DMS 273 (cell line): ENCODE results near the gene RAB11FIP5.
"Not testable (repeated sequence)": the region's sequence is repeated elsewhere in the genome, so short reads cannot be mapped to it uniquely, and the experiment has no call there.

Source experiments
- DNase-seq: peaks from one replicate; lab custom pipeline; 2025; ENCODE audit not compliant: unreplicated experiment; lab: John Stamatoyannopoulos, UW

The RAB11FIP5 gene

DNA sequence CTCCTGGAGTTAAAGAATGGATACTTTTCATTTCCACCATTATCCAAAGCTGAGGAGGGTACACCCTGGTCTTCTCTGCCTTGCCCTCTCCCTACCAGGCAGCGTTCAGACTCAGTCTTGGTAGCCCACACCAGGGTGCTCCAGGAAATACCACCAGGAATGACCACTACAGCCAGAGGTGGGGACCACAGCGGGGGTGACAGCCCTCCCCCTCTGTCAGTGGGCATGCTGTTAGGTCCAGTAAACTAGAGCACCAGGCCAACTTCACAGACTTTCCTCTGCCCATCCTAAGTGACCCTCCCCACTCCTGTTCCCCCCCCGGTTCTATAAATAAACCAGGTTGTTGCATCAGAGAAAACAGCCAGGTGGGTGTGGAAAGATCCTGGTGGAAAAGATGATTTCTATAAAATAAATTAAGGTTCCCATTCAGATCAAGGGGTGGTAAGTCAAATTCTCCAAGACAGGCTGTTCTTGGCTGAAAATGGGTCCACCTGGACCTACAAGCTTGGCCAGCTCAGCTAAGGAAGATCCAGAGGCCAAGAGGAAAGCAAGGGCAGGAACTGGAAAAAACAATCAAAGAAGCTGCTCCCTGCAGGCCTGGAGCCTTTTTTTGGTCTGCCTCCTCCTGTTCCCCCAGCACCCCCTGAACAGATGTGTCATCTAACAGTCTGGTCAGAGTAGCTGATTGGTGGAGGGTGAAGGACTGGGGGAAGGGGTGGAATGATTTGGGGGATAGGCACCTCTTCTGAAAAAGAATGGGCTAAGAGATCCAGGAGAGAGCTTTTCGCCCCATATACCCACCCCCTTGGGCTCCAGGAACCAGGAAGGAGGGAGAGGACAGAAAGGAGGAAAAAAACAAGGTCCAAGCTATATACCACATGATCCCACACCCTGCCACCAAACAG, 2.3 kb downstream of the RAB11FIP5 start:
- DNase-seq: peak; percentile 69

DNA sequence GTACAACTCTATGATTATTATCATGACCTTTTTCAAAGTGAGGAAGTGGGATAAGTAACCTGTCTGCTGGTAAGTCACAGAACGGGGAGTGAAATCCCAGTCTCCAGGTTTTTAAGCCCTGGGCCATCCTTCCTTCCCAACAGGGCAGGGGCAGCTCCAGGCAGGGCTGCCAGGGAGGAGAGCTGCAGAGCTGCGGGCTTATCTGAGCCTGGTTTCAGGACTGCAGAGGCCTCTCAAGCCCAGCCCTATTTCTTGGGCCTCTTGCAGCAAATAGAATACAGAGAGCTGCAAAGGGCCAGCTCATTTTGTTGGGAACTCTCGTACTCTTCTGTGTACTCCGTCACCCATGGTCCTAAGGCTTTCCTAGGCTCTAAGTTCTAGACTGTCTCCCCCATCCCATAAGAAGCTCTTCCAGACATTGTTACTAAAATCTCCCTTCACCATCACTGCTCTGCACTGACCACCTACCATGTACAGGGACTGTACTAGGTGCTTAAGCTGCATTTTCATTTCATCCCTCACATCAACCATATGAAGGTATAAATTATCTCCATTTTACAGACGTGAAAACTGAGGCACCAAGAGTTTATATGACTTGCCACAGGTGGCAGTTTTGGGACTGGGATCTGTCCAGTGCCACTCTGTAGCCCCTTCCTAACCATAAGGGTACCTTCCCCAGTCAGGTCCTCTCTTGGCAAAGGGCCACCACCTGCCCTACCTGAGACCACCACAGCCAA, 3.1 kb downstream of the RAB11FIP5 start:
- DNase-seq: no peak

DNA sequence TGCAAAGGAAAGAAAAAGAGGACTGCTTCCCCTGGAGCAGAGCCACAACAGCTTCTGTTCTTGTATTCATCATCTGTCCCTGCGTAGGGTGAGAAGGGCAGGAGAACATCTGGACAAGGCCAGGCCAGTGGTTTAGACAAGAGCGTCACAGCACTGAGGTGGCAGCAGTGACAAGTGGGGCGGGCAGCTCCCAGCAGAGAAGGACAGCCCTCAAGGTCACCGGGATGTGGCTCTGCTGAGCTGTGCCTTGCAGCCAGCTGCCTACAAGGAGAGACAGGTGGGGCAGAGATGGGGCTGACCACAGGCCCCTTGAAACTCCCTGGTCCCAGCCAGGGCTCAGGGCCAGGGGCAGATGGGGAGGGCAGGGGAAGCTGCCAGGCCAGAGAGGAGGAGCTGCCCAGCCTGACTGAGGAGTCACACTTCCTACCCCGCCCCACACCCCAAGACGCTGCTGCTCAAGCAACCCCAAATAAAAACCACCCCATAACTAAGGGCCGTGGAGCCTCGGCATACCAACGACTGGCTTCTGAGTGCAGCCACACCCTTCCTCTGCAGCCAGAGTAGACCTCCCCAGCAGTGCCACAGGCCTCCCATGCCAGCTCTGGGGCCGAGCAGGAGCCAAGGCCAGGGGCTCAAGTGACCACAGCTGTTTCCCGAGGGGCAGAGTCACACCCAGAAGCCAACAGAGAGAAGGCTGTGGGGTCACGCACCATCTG, 5.4 kb downstream of the RAB11FIP5 start:
- DNase-seq: peak; percentile 44

DNA sequence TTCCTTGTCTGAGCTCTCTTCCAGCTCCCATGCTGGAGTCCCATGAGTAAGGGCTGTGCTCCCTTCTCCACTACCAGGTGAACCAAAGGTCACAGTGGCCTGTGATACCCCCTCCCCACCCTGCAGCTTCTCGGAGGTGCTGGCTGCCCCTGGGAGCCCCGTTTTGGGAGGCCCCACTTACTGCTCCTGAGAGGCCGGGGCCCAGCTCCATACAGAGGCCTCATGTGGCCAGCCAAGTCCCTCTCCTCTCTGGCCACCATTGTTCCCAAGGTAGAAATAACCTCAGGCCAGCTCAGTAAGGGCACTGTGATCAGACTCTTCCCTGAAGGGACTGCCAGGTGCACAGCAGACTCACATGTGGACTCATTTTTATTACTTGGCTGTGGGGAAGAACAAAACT, 6.0 kb downstream of the RAB11FIP5 start:
- no peak for DNase-seq

DNA sequence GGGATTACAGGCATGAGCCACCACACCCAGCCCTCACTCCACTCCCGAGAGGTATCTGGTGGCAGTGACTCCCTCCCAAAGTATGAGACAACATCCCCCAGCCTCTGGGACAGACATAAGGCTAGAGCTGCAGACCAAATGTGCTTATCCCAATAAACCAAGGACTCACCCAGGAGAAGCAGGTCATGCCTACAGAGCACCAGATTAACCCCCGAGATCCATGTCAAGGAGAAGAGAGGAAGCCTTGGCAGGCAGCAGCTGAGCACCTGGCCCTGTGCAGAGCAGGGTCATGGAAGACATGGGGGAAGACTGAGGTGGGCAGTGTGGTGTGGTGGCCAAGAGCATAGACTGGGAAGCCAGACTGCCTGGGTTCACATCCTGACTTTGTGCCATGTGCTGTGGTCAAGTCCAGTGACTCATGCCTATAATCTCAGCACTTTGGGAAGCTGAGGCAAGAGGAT, 7.2 kb downstream of the RAB11FIP5 start:
- no peak for DNase-seq

DNA sequence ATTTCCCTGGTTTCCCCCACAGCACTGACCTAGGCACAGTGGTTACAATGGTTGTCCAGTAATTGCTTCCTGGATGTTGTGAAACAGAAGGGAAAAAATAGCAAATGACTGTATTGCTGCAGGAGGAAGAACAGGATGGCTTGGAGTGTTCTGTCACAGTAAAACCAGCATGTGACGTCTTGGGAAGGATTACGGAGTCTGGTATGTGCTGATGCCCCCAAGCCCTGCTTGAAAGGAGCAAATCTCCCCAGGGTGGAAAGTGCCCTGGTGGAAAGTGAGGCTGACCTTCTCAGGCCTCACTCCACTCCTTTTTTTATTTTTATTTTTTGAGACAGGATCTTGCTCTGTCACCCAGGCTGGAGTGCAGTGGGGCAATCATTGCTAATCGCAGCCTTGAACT, 7.8 kb downstream of the RAB11FIP5 start:
- no peak for DNase-seq

DNA sequence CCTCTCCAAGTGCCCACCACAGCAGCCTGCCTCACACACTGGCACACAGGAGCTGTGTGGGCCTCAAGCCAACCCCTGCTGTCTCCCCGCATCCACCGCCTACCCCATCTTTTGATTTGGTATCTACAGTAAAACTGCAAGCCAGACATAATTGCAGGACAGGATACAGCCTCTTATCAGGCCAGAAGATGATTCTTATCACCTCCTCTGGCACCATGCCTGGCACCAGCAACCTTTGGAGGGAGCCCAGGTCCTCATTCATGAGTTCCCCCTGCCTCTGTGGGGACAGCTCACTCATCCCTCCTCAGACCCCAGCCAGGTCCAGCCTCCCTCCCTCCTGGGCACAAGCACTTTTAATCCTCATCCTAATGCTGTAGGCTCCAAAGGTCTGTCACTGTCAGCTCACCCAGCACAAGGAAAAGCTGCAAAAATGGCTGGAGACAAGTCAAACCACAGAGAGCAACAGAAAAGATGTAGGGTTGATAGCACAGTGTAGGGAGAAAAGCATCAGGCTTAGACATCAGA, 9.7 kb downstream of the RAB11FIP5 start:
- DNase-seq: peak; percentile 42

DNA sequence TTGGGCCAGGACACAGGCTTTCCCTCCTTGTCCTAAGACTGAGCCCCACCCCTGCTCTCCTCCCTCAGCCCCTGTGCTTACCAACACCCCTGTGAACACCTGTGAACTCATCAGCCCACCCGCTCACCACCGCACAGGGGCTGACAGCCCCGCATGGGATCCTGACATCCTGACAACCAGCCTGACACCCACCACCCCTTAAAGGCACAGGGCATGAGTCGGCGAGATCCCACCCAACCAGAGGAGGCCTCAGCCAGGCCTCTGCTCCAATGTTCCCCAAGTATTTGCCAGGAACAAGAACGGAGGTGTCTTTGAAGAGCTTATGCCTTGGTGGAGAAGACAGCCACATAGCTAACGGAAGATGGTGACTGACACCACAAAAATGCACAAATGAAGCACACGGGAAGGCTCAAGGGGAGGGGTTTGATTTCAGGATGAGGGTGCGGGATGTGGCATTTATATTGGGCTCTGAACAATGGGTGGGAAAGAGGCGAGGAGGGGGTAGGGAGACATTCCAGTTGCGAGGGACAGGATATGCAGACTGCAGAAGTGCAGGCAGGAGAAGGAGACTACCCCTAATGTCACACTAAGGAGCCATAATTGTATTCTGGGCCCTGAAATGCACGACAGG, 11.0 kb downstream of the RAB11FIP5 start:
- no peak for DNase-seq

DNA sequence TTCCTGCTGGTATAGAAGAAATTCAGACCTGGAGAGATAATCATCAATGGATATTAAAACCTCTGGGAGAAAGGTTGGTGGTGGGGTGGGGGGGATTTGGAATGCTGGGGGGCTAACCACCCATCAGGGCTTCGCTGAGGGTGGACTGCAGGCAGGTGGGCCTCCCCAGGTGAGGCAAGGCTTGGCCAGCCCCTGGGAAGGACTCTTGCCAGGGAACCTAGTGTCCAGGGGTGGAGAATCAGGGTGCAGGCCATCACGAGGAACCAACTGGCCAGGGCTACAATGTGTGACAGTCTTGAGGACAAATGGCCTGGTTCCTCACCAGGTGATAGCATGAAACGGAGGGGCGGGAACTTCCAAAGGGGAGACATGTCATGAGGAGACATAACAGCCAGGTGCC, 11.8 kb downstream of the RAB11FIP5 start:
- DNase-seq: no peak

DNA sequence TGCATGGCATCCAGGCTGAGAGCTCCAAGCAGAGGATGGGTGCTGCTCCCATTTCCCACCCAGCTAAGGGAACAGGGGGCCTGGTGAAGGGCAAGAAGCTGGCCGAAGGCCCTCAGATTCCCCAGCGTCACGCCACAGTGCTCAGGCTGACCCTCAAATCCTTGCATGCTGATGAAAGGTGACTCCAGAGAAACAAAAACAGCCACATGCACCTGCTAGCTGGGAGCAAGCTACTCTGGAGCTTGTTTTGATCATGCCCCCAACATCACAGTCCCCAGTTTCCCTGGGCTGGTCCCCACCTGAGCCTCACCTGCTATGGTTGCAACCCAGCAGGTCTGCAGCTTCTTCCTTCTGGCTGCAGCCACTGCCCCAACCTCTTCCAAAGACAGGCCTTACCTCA, 13.3 kb downstream of the RAB11FIP5 start:
- no peak for DNase-seq

DNA sequence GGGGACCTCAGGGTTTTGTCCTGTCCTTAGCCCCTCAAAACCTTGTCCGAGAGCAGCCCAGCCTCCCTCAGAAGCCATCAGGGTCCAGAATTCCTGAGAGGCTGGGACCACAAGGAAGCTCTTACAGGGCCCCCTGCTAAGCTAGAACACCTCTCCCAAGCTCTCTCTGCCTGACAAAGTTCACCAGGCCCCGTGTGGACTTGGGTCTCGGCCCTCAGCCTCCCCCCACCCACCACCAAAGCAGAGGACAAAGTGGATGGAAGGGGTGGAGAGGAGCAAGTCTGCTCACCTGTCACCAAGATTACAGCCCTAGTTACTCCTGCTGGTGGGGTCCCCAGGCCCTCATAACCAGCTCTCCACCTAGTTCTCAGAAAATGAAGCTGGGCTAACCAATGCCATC, 16.8 kb downstream of the RAB11FIP5 start:
- DNase-seq: no peak

DNA sequence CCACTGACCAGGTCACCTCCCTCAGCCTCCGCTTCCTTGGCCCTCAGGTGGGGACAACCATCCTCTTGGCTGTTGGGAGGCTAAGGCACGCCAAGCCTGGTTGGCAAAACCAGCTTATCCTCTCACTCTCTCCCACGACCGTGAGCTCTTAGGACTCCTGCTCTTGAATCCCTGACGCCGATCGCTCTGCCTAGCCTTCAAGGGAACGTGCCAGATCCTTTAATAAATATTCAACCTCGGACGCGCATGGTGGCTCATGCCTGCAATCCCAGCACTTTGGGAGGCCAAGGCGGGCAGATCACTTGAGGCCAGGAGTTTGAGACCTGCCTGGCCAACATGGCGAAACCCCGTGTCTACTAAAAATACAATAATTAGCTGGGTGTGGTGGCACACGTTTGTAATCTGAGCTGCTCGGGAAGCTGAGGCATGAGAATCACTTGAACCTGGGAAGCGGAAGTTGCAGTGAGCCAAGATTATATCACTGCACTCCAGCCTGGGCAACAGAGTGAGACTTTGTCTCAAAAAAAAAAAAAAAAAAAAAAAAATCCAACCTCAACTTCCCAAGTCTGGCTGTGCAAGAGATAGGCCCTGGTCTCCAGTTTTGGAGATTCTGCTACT, 19.0 kb downstream of the RAB11FIP5 start:
- DNase-seq: not testable (repeated sequence)

DNA sequence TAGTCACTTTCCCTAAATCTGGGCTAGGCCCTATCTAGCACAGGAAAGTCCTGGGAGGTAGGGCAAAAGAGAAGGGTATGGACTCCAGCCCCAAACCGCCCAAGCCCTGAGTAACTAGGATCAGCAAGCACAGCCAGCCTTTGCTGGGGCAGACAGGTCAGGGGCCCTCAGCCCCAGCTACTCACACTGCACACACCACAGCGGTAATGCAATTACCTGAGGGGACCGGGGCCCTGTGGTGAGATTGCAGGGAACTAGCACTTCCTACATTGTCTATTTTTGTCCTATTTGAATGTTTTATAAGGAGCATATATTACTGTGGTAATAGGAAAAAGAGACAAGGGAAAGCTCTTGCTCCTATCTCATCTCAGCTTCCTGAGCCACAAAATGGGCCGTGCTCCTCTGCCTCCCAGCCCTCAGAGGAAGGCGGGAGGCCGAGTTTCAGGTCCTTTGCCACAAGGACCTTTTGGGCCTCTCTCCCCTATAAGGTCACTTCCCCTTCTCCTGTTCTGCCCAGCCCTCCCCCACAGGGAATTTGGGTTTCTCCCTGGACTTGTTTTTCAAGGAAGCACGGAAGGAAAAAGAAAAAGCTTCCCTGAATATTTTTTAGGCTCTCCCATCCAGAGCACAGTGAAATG, 20.5 kb downstream of the RAB11FIP5 start:
- peak; percentile 49 for DNase-seq

DNA sequence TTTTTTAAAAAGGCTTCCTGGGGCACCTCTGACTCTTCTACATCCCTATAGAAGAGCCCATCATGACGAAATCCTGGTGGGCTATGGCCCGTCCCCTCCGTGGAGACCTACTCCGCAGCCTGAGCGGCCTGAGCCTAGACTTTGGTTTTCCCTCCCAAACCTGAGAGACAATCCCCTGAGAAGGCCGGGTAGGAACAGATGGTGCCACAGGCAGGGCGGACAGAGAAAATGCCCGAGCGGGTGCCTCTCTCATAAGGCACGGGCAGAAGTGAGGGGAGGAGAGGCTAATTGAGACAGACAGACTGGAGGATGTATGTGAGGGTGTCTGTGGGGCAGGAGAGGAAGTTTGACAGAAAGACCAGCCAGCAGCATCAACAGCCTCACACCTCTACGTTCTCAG, 21.1 kb downstream of the RAB11FIP5 start:
- DNase-seq: peak; percentile 71

DNA sequence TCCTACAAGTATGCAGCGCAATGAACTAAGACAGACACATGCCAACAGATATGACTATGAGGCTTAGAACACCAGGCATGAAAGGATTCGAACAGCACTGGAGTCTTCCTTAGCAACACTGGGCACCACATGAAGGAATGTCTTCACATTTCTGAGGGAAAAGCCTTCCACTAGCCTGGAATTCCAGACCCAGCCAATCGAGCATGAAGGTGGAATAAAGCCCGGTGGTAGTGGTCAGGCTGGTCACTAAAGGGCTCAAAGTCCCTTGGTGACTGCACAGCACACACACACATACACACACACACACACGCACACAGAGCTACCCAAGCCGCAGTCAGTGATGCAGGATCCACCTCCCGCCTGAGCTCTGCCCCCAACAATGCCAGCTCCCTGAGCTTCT, 21.6 kb downstream of the RAB11FIP5 start:
- DNase-seq: no peak

DNA sequence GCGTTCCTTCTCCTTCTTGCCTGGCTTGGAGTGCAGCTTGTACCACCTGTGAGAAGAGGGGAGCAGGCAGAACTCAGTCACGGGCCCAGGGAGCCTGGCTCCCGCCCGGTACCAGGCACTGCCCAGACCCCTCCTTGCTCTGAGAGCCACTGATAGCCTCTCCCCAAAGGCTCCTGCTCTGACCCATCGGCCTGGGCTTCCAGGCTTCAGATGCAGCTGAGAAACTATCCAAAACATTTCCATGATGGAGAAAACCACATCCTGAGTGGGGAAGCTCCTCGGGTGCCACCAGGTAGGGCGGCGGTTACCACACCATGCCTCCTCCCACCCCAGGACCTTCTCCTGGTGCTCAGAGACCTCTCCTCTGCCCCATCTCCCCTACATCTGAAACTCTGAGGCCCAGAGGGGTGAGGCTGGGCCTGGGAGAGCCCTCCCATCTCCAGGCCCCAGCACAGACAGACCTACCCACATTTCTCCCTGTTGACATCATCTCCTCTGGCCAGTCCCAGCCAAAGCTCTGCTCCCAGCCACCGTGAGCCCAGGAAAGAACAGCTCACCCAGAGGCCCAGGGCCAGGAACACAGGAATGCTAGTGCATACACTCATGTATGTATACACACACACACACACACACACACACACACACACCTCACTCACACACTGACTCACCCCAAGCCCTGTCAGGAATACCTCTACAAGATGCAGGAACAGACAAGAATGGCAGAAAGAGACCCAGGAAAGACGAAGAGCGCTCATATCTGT, 23.3 kb downstream of the RAB11FIP5 start:
- no peak for DNase-seq

DNA sequence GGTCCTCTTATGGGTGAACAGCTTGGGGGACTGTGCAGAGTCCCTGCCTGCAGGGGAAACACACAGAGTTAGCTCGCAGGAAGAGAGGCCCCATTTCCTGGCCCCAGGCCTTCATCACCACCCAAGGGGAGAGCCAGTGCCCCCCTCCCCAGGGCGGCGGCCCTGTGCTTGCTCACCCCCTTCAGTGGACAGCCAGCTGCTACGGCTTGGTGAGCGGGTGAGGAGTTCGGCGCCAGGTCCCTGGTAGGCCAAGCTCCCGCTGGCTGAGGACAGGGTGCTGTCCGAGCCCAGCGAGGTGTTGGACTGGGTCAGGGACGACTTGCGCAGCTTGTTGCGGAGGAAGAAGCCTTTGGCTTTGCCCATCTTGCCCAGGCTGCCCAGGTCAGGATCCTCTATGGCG, 24.0 kb downstream of the RAB11FIP5 start:
- no peak for DNase-seq

DNA sequence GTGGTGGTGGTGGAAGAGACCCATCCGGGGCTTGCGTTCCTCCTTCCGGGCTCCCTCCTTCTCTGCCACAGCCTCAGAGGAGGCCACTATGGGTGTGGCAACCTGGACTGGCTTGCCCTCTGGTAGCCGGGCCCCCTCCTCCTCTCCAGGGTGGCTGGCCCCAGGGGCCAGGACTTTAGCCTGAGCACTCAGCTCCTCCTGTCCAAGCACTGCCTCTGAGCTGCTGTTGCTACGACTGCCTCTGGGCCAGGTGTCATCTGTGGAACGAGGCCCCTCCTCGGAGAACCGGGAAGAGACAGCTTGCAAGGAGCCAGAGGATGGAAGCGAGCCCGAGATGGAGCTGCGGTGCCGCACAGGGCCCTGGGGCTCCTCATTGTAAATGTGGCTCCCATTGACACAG, 24.5 kb downstream of the RAB11FIP5 start:
- DNase-seq: no peak

DNA sequence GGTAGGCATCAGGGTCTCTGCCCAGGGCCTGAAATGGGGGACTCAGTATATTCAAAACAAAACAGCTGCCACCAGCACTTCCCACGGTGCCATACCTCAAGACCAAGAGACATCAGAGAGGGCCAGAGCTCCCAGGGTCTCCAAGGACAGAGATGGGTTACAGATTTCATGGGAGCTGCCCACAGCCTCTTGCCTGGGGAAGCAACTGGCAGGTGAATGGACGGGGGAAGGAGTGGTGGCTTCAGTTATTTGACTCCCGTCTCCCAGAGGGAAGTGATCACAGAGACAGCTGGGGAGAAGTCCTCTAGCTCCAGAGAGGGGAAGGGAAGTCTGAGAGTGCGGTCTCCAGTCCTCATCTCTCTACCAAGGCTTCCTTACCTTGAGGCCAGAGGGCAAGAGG, 25.4 kb downstream of the RAB11FIP5 start:
- no peak for DNase-seq
